22Rv1 (cell line): ENCODE data around the gene PDX1.

Source experiments
- ZFX ChIP-seq: fragments of 450-650 bp; IDR thresholded peaks from 2 replicates; pipeline ENCODE4 v1.6.1; 2017; ENCODE audit warnings: antibody characterized with exemption, borderline replicate concordance
- TF ChIP-seq, protein P1 (sequence below): fragments of 450-650 bp; IDR thresholded peaks from 2 replicates; pipeline ENCODE4 v1.5.1; 2017; ENCODE audit warnings: mild to moderate bottlenecking

- TF ChIP-seq, protein P1, sequence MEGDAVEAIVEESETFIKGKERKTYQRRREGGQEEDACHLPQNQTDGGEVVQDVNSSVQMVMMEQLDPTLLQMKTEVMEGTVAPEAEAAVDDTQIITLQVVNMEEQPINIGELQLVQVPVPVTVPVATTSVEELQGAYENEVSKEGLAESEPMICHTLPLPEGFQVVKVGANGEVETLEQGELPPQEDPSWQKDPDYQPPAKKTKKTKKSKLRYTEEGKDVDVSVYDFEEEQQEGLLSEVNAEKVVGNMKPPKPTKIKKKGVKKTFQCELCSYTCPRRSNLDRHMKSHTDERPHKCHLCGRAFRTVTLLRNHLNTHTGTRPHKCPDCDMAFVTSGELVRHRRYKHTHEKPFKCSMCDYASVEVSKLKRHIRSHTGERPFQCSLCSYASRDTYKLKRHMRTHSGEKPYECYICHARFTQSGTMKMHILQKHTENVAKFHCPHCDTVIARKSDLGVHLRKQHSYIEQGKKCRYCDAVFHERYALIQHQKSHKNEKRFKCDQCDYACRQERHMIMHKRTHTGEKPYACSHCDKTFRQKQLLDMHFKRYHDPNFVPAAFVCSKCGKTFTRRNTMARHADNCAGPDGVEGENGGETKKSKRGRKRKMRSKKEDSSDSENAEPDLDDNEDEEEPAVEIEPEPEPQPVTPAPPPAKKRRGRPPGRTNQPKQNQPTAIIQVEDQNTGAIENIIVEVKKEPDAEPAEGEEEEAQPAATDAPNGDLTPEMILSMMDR: no peak
- no peak for TF ChIP-seq ZFX
These were observed 2.4 kb downstream of the PDX1 start for GRCh38 chr13:27921961-27922882.
